PFSK-1 (cell line): ENCODE results near the gene EFR3B.

Experiments used
- FOXP2 ChIP-seq: optimal IDR thresholded peaks from 2 replicates; pipeline ENCODE3; 2011; ENCODE audit warnings: borderline replicate concordance, control low read depth, inconsistent platforms; ENCODE audit not compliant: insufficient read depth; ENCODE audit errors: extremely low read length, extremely low read depth
- POLR2AphosphoS5 ChIP-seq: IDR thresholded peaks from 2 replicates; pipeline ENCODE4 v1.6.1; 2012; ENCODE audit warnings: low read depth, mild to moderate bottlenecking, control low read depth, low read length, moderate library complexity
- REST ChIP-seq, 2 experiments: IDR thresholded peaks; 2 replicates each; pipeline versions ENCODE4 v1.6.1 to v1.8.0; 2011 to 2012; ENCODE audit warnings: low read depth in 2 of 2, low read length in 2 of 2, control low read depth in 1 of 2, inconsistent platforms in 1 of 2, mild to moderate bottlenecking in 1 of 2, moderate library complexity in 1 of 2; ENCODE audit not compliant: insufficient read depth in 1 of 2
- SIN3A ChIP-seq: IDR thresholded peaks from 2 replicates; pipeline ENCODE4 v1.6.1; 2012; ENCODE audit warnings: mild to moderate bottlenecking, low read length, moderate library complexity, borderline replicate concordance; ENCODE audit not compliant: insufficient read depth
- TAF1 ChIP-seq: IDR thresholded peaks from 2 replicates; pipeline ENCODE4 v1.6.1; 2012; ENCODE audit warnings: low read length, control low read depth, borderline replicate concordance; ENCODE audit not compliant: insufficient read depth

Gene EFR3B

GRCh38 chr2:25041307-25041927, 459 bp upstream of the EFR3B start:
- no peak for TF ChIP-seq TAF1
- TF ChIP-seq POLR2AphosphoS5, result 0 out of 2 replicates have a peak, but pooled peaks have one; percentile 38

DNA sequence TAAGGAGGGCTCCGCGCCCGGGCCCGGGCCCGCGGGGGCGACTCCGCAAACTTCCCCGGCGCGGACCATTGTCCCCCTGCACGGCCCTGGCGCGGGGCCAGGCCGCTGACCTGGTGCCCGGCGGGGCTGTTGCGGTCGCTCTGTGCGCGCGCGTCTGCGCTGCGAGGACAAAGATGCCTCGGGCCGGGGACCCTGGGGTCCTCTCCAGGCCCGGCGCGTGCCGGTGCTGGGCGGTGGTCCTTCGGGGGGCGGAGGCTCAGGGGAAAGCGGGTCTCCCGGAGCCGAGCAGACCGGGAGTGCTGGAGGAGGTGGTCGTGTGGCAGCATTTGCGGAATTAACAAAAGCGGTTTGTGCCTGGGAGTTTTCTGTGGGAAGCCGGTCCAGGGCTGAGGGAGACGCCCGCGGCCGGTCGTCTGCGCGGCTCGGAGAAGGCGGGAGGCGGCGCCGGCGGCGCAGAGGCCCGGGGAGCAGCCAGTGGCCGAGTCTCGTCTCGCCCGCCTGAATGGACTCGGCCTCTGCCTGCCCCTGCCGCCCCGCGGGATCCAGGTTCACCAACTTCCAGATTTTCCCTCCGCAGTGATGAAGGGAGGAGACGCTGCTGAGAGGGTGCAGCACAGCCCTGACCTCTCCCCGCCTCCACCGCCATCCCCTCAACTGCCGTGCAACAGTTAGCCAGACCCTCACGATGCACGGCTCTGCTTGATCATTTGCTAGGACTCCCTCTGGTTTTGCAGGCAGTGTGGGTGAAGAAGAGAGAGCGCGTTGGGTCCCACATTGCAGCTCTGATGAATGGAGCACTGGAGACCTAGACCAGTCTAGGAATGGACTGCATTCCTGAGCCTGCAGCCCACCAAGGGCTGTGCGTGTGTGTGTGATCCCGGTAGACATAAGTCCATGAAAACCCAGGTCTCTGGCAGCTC, 705 bp downstream of the EFR3B start:
- TF ChIP-seq SIN3A (no peak), TAF1 (no peak), FOXP2 (no peak), REST (IDR thresholded peaks at IDR 0.05; ENCODE audit: insufficient read depth in 1 of 2, low read depth in 2 of 2, low read length in 2 of 2) (no peak), POLR2AphosphoS5 (no peak)

DNA sequence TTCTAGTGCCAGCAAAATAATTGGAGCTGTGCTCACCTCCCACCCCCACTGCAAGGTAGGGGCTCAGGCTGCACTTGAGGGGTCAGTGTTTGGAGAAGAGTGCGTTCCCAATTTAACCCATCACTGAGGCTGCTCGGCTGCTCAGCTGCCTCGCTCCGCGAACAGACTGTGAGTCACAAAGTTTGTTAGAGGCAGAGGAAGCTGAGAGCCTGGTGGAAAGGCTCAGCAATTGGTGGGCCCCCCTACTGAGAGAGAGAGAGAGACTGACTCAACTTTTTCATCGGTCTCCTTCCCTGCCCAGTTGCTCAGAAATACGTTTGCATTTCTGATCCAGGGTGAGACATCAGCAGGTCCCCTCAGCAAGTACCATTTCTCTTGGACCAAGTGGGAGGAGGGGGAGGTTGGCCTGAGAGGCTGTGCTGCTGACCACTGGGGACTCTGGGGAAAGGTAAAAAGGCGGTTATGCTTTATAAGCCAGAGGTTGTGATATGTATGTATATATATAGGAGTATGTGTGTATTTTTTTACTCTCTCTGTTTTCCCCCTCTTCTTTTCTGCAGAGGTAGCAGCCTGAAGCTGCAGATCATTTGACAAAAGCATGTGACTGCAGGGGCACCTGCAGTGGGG, 1.5 kb downstream of the EFR3B start:
- TF ChIP-seq POLR2AphosphoS5, result no peak
- no peak for TF ChIP-seq TAF1
- TF ChIP-seq REST (IDR thresholded peaks at IDR 0.05; ENCODE audit: insufficient read depth in 1 of 2, low read depth in 2 of 2, low read length in 2 of 2), result no peak
- TF ChIP-seq SIN3A, result no peak
- TF ChIP-seq FOXP2, result no peak

GRCh38 chr2:25044011-25044410, 2.1 kb downstream of the EFR3B start:
- no peak for TF ChIP-seq POLR2AphosphoS5
- TF ChIP-seq FOXP2, result no peak
- TF ChIP-seq TAF1, result no peak
- TF ChIP-seq REST (IDR thresholded peaks at IDR 0.05; ENCODE audit: insufficient read depth in 1 of 2, low read depth in 2 of 2, low read length in 2 of 2), result no peak
- TF ChIP-seq SIN3A, result no peak

- TF ChIP-seq REST (IDR thresholded peaks at IDR 0.05; ENCODE audit: insufficient read depth in 1 of 2, low read depth in 2 of 2, low read length in 2 of 2) (no peak), FOXP2 (no peak), SIN3A (no peak), POLR2AphosphoS5 (no peak), TAF1 (no peak)
Measured at GRCh38 chr2:25044990-25045389, 3.1 kb downstream of the EFR3B start.
